ENCODE data around the gene XRN2.

DNA sequence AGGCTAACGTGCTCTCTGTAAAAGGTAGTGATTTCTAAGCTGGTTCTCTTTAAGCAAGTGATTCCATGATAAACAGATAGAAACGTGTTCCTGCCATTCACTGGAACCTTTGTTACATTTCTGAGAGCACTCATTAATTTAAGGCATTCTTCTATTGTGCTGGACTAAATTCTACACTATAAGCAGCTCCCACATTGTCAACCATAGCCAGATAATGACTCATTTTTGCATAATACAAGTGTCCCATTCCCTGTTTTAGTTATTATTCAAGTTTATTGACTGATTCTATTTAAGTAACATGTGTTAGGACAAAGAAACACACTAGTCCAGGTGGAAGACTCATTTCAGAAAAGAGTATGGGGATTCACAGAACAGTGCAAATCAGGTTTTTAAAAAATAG, 13.5 kb upstream of the XRN2 start:
- TF ChIP-seq, protein P1, sequence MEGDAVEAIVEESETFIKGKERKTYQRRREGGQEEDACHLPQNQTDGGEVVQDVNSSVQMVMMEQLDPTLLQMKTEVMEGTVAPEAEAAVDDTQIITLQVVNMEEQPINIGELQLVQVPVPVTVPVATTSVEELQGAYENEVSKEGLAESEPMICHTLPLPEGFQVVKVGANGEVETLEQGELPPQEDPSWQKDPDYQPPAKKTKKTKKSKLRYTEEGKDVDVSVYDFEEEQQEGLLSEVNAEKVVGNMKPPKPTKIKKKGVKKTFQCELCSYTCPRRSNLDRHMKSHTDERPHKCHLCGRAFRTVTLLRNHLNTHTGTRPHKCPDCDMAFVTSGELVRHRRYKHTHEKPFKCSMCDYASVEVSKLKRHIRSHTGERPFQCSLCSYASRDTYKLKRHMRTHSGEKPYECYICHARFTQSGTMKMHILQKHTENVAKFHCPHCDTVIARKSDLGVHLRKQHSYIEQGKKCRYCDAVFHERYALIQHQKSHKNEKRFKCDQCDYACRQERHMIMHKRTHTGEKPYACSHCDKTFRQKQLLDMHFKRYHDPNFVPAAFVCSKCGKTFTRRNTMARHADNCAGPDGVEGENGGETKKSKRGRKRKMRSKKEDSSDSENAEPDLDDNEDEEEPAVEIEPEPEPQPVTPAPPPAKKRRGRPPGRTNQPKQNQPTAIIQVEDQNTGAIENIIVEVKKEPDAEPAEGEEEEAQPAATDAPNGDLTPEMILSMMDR (IDR thresholded peaks at IDR 0.05) = no peak
- TF ChIP-seq POLR2A (IDR thresholded peaks at IDR 0.05) = no peak
